HEK293 (cell line): Measurements from ENCODE around the gene TLE3.

Experiments used
- SP2 ChIP-seq: fragments of 450-650 bp; formaldehyde crosslinking; IDR thresholded peaks from 2 replicates; pipeline ENCODE4 v1.5.1; 2016; ENCODE audit warnings: missing biosample characterization, missing genetic modification characterization
- ZNF10 ChIP-seq: fragments of 450-650 bp; formaldehyde crosslinking; IDR thresholded peaks from 2 replicates; pipeline ENCODE4 v1.5.1; 2017; ENCODE audit warnings: missing biosample characterization, missing genetic modification characterization
- ZNF274 ChIP-seq, 2 experiments: fragments of 200-500 bp in 1 of 2; fragments of 450-650 bp in 1 of 2; sonication (Bioruptor generic) in 1 of 2; formaldehyde crosslinking in 1 of 2; IDR thresholded peaks; 2 replicates each; pipeline versions ENCODE4 v1.5.1 to v1.6.1; 2014 to 2016; ENCODE audit warnings: borderline replicate concordance in 1 of 2, inconsistent platforms in 1 of 2, low read length in 1 of 2, missing biosample characterization in 1 of 2, missing genetic modification characterization in 1 of 2
- ZNF473 ChIP-seq: fragments of 450-650 bp; formaldehyde crosslinking; IDR thresholded peaks from 2 replicates; pipeline ENCODE4 v1.5.1; 2017; ENCODE audit warnings: missing biosample characterization, missing genetic modification characterization
- ZNF510 ChIP-seq: fragments of 450-650 bp; formaldehyde crosslinking; IDR thresholded peaks from 2 replicates; pipeline ENCODE4 v1.5.1; 2018; ENCODE audit warnings: mild to moderate bottlenecking, missing genetic modification characterization, missing biosample characterization; ENCODE audit not compliant: insufficient replicate concordance
- ZNF530 ChIP-seq: fragments of 450-650 bp; formaldehyde crosslinking; IDR thresholded peaks from 2 replicates; pipeline ENCODE4 v1.5.1; 2016; ENCODE audit warnings: low read depth, missing biosample characterization, missing genetic modification characterization
- TF ChIP-seq, protein P1 (sequence below): fragments of 450-650 bp; formaldehyde crosslinking; IDR thresholded peaks from 2 replicates; pipeline ENCODE4 v1.5.1; 2016; ENCODE audit warnings: missing biosample characterization, missing genetic modification characterization
- TF ChIP-seq, protein P2 (sequence below): fragments of 450-650 bp; formaldehyde crosslinking; IDR thresholded peaks from 2 replicates; pipeline ENCODE4 v1.5.1; 2016; ENCODE audit warnings: missing biosample characterization, missing genetic modification characterization

DNA sequence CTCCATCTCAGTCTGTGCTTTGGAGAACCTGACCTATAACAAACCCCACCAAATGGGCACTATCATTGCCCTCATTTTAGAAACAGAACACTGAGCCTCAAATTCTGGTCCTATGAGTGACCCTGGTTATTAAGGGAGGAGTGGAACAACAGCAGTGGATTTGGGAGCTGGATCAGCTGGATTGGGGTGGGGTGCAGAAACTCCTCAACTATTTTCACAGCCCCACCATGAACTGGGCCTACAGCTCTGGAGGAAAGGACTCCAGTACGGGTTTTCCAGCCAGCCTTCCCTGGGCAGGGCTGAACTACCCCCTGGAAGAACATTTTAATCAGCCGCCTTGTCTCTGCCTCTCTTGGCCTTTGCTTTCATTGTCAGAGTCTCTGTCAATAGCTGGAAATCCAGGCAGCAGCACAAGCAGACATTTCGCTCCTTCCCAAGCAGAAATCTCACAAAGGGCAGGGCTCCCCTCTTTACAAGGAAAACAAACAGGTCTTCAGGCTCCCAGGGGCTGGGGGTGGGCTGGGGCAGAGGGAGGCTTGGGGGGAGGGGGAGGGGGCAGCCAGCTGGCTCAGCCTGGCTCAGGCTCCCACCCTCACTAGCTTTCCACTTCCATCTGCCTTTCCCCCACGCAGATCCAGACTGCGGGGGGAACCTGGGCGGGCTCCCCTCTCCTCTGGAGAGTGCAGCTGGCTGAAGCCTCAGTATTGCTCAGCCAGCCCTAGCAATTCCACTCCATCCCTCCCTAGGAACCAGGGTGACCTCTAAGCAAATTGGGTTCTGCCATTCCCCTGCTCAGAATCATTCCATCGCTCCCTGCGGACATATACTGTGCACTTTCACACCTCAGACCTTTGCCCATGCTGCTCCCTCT is 13.7 kb upstream of the TLE3 start:
- TF ChIP-seq ZNF530 (no peak), ZNF473 (tag by site-specific recombination) (no peak), ZNF510 (tag by site-specific recombination) (no peak), ZNF10 (tag by site-specific recombination) (no peak), ZNF274 (IDR thresholded peaks at IDR 0.05; ENCODE audit: low read length) (no peak), ZNF274 (tag by site-specific recombination; IDR thresholded peaks at IDR 0.05; ENCODE audit: borderline replicate concordance) (no peak), SP2 (tag by site-specific recombination) (peak; percentile 35; the same call in 1 of the 2 replicates)
- TF ChIP-seq, protein P1, sequence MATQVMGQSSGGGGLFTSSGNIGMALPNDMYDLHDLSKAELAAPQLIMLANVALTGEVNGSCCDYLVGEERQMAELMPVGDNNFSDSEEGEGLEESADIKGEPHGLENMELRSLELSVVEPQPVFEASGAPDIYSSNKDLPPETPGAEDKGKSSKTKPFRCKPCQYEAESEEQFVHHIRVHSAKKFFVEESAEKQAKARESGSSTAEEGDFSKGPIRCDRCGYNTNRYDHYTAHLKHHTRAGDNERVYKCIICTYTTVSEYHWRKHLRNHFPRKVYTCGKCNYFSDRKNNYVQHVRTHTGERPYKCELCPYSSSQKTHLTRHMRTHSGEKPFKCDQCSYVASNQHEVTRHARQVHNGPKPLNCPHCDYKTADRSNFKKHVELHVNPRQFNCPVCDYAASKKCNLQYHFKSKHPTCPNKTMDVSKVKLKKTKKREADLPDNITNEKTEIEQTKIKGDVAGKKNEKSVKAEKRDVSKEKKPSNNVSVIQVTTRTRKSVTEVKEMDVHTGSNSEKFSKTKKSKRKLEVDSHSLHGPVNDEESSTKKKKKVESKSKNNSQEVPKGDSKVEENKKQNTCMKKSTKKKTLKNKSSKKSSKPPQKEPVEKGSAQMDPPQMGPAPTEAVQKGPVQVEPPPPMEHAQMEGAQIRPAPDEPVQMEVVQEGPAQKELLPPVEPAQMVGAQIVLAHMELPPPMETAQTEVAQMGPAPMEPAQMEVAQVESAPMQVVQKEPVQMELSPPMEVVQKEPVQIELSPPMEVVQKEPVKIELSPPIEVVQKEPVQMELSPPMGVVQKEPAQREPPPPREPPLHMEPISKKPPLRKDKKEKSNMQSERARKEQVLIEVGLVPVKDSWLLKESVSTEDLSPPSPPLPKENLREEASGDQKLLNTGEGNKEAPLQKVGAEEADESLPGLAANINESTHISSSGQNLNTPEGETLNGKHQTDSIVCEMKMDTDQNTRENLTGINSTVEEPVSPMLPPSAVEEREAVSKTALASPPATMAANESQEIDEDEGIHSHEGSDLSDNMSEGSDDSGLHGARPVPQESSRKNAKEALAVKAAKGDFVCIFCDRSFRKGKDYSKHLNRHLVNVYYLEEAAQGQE (tag by site-specific recombination): no peak
- TF ChIP-seq, protein P2, sequence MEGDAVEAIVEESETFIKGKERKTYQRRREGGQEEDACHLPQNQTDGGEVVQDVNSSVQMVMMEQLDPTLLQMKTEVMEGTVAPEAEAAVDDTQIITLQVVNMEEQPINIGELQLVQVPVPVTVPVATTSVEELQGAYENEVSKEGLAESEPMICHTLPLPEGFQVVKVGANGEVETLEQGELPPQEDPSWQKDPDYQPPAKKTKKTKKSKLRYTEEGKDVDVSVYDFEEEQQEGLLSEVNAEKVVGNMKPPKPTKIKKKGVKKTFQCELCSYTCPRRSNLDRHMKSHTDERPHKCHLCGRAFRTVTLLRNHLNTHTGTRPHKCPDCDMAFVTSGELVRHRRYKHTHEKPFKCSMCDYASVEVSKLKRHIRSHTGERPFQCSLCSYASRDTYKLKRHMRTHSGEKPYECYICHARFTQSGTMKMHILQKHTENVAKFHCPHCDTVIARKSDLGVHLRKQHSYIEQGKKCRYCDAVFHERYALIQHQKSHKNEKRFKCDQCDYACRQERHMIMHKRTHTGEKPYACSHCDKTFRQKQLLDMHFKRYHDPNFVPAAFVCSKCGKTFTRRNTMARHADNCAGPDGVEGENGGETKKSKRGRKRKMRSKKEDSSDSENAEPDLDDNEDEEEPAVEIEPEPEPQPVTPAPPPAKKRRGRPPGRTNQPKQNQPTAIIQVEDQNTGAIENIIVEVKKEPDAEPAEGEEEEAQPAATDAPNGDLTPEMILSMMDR (tag by site-specific recombination): no peak
